Measurements from ENCODE around the gene SLC35B2. TPM values are rescaled to one million over a fixed set of nuclear protein-coding genes. Genes with fewer than 3 reads are reported as not detected.
A peak's percentile ranks its signal among the peaks of the same experiment; 100 is the strongest.

The SLC35B2 gene
- total and polyA plus RNA-seq, 9 of the 15 experiments (the other 6 are each of a cell fraction or from before 2014, with no cell fraction given): 14.5 to 59.1 (median 47.1) TPM

MicroRNAs encoded within 50 kb of the gene (microRNA counts, 767-probe panel; counts per million panel counts)
- 870 counts per million, percentile 17 among the panel's probes with 10 or more counts for microRNA hsa-miR-4647

Small RNA genes lying within 50 kb of the gene (small RNA-seq; reads per million reads assigned to genes)
- not detected for gene RN7SL811P

Other genes with a start within 250 kb of the SLC35B2 start
Only the 7 nearest of the 11 such genes appear.
- not detected in 2 replicates for gene MYMX, start 40.6 kb downstream of the SLC35B2 start, total RNA-seq (2014; rRNA removed)
- gene MYMX, start 40.6 kb downstream of the SLC35B2 start, total RNA-seq (2014; rRNA removed; fragmentation: Illumina TruSeq; extraction: Trizol): not detected in 2 replicates
- gene MYMX, start 40.6 kb downstream of the SLC35B2 start, total RNA-seq (2015; rRNA removed; fragmentation: Illumina TruSeq; extraction: Trizol): not detected in 2 replicates
- not detected in 2 replicates for gene MYMX, start 40.6 kb downstream of the SLC35B2 start, total RNA-seq (2021)
- gene MYMX, start 40.6 kb downstream of the SLC35B2 start, polyA plus RNA-seq (2011; rRNA removed): 0.12 TPM in 1 of 2 replicates, not detected in the other
- gene MYMX, start 40.6 kb downstream of the SLC35B2 start, polyA plus RNA-seq (2014; fragmentation: Illumina TruSeq; extraction: Trizol): not detected in 2 replicates
- gene MYMX, start 40.6 kb downstream of the SLC35B2 start, polyA plus RNA-seq (2014; fragmentation: Nextera tagmentation; extraction: Ambion mirVana): not detected
- gene MYMX, start 40.6 kb downstream of the SLC35B2 start, polyA plus RNA-seq (2014; rRNA removed): 0.12 TPM in 1 of 2 replicates, not detected in the other
- 57.7 and 89.5 TPM in 2 replicates for gene SLC29A1, start 33.9 kb downstream of the SLC35B2 start, total RNA-seq (2014; rRNA removed)
- 32.8 and 35.3 TPM in 2 replicates for gene SLC29A1, start 33.9 kb downstream of the SLC35B2 start, total RNA-seq (2014; rRNA removed; fragmentation: Illumina TruSeq; extraction: Trizol)
- gene SLC29A1, start 33.9 kb downstream of the SLC35B2 start, total RNA-seq (2015; rRNA removed; fragmentation: Illumina TruSeq; extraction: Trizol): 43.2 and 44.3 TPM in 2 replicates
- 103 and 107 TPM in 2 replicates for gene SLC29A1, start 33.9 kb downstream of the SLC35B2 start, total RNA-seq (2021)
- 148 and 204 TPM in 2 replicates for gene SLC29A1, start 33.9 kb downstream of the SLC35B2 start, polyA plus RNA-seq (2011; rRNA removed)
- 136 and 170 TPM in 2 replicates for gene SLC29A1, start 33.9 kb downstream of the SLC35B2 start, polyA plus RNA-seq (2014; fragmentation: Illumina TruSeq; extraction: Trizol)
- 10 to 100 TPM; 18.9 to 42.0 TPM for gene SLC29A1, start 33.9 kb downstream of the SLC35B2 start, polyA plus RNA-seq (2014; fragmentation: Nextera tagmentation; extraction: Ambion mirVana)
- 140 and 147 TPM in 2 replicates for gene SLC29A1, start 33.9 kb downstream of the SLC35B2 start, polyA plus RNA-seq (2014; rRNA removed)
- 2,052 and 2,390 TPM in 2 replicates for gene HSP90AB1, start 10.4 kb downstream of the SLC35B2 start, total RNA-seq (2014; rRNA removed)
- gene HSP90AB1, start 10.4 kb downstream of the SLC35B2 start, total RNA-seq (2014; rRNA removed; fragmentation: Illumina TruSeq; extraction: Trizol): 2,633 and 2,824 TPM in 2 replicates
- 2,220 and 2,262 TPM in 2 replicates for gene HSP90AB1, start 10.4 kb downstream of the SLC35B2 start, total RNA-seq (2015; rRNA removed; fragmentation: Illumina TruSeq; extraction: Trizol)
- gene HSP90AB1, start 10.4 kb downstream of the SLC35B2 start, total RNA-seq (2021): 2,162 and 2,174 TPM in 2 replicates
- 2,356 and 2,496 TPM in 2 replicates for gene HSP90AB1, start 10.4 kb downstream of the SLC35B2 start, polyA plus RNA-seq (2011; rRNA removed)
- 3,149 and 3,358 TPM in 2 replicates for gene HSP90AB1, start 10.4 kb downstream of the SLC35B2 start, polyA plus RNA-seq (2014; fragmentation: Illumina TruSeq; extraction: Trizol)
- gene HSP90AB1, start 10.4 kb downstream of the SLC35B2 start, polyA plus RNA-seq (2014; fragmentation: Nextera tagmentation; extraction: Ambion mirVana): 1,000 to 10,000 TPM; 1,975 to 2,865 TPM
- gene HSP90AB1, start 10.4 kb downstream of the SLC35B2 start, polyA plus RNA-seq (2014; rRNA removed): 1,691 and 1,780 TPM in 2 replicates
- gene NFKBIE, start 8.0 kb upstream of the SLC35B2 start, total RNA-seq (2014; rRNA removed): 15.7 TPM in 2 replicates
- gene NFKBIE, start 8.0 kb upstream of the SLC35B2 start, total RNA-seq (2014; rRNA removed; fragmentation: Illumina TruSeq; extraction: Trizol): 11.6 and 11.7 TPM in 2 replicates
- gene NFKBIE, start 8.0 kb upstream of the SLC35B2 start, total RNA-seq (2015; rRNA removed; fragmentation: Illumina TruSeq; extraction: Trizol): 14.2 and 14.6 TPM in 2 replicates
- gene NFKBIE, start 8.0 kb upstream of the SLC35B2 start, total RNA-seq (2021): 14.0 and 16.4 TPM in 2 replicates
- gene NFKBIE, start 8.0 kb upstream of the SLC35B2 start, polyA plus RNA-seq (2011; rRNA removed): 11.9 and 12.3 TPM in 2 replicates
- gene NFKBIE, start 8.0 kb upstream of the SLC35B2 start, polyA plus RNA-seq (2014; fragmentation: Illumina TruSeq; extraction: Trizol): 10.0 and 12.3 TPM in 2 replicates
- gene NFKBIE, start 8.0 kb upstream of the SLC35B2 start, polyA plus RNA-seq (2014; fragmentation: Nextera tagmentation; extraction: Ambion mirVana): 1 to 10 TPM; 2.1 to 2.9 TPM
- 10.2 and 11.6 TPM in 2 replicates for gene NFKBIE, start 8.0 kb upstream of the SLC35B2 start, polyA plus RNA-seq (2014; rRNA removed)
- gene TMEM151B, start 12.9 kb upstream of the SLC35B2 start, total RNA-seq (2014; rRNA removed): not detected in 2 replicates
- not detected in 2 replicates for gene TMEM151B, start 12.9 kb upstream of the SLC35B2 start, total RNA-seq (2014; rRNA removed; fragmentation: Illumina TruSeq; extraction: Trizol)
- gene TMEM151B, start 12.9 kb upstream of the SLC35B2 start, total RNA-seq (2015; rRNA removed; fragmentation: Illumina TruSeq; extraction: Trizol): not detected in 2 replicates
- gene TMEM151B, start 12.9 kb upstream of the SLC35B2 start, total RNA-seq (2021): not detected in 2 replicates
- not detected in 2 replicates for gene TMEM151B, start 12.9 kb upstream of the SLC35B2 start, polyA plus RNA-seq (2011; rRNA removed)
- not detected in 2 replicates for gene TMEM151B, start 12.9 kb upstream of the SLC35B2 start, polyA plus RNA-seq (2014; fragmentation: Illumina TruSeq; extraction: Trizol)
- not detected for gene TMEM151B, start 12.9 kb upstream of the SLC35B2 start, polyA plus RNA-seq (2014; fragmentation: Nextera tagmentation; extraction: Ambion mirVana)
- not detected in 2 replicates for gene TMEM151B, start 12.9 kb upstream of the SLC35B2 start, polyA plus RNA-seq (2014; rRNA removed)
- gene AARS2, start 55.8 kb upstream of the SLC35B2 start, total RNA-seq (2014; rRNA removed): 30.5 and 34.6 TPM in 2 replicates
- 9.3 and 12.9 TPM in 2 replicates for gene AARS2, start 55.8 kb upstream of the SLC35B2 start, total RNA-seq (2014; rRNA removed; fragmentation: Illumina TruSeq; extraction: Trizol)
- 23.6 and 24.6 TPM in 2 replicates for gene AARS2, start 55.8 kb upstream of the SLC35B2 start, total RNA-seq (2015; rRNA removed; fragmentation: Illumina TruSeq; extraction: Trizol)
- gene AARS2, start 55.8 kb upstream of the SLC35B2 start, total RNA-seq (2021): 31.8 and 34.0 TPM in 2 replicates
- 11.4 and 11.6 TPM in 2 replicates for gene AARS2, start 55.8 kb upstream of the SLC35B2 start, polyA plus RNA-seq (2011; rRNA removed)
- 18.3 and 23.7 TPM in 2 replicates for gene AARS2, start 55.8 kb upstream of the SLC35B2 start, polyA plus RNA-seq (2014; fragmentation: Illumina TruSeq; extraction: Trizol)
- gene AARS2, start 55.8 kb upstream of the SLC35B2 start, polyA plus RNA-seq (2014; fragmentation: Nextera tagmentation; extraction: Ambion mirVana): 1 to 10 TPM in 1 of 2 experiments, under 1 TPM in 1; 0.97 to 1.0 TPM
- gene AARS2, start 55.8 kb upstream of the SLC35B2 start, polyA plus RNA-seq (2014; rRNA removed): 21.9 and 24.4 TPM in 2 replicates
- gene SPATS1, start 85.1 kb upstream of the SLC35B2 start, total RNA-seq (2014; rRNA removed): not detected in 2 replicates
- not detected in 2 replicates for gene SPATS1, start 85.1 kb upstream of the SLC35B2 start, total RNA-seq (2014; rRNA removed; fragmentation: Illumina TruSeq; extraction: Trizol)
- gene SPATS1, start 85.1 kb upstream of the SLC35B2 start, total RNA-seq (2015; rRNA removed; fragmentation: Illumina TruSeq; extraction: Trizol): not detected in 2 replicates
- not detected in 2 replicates for gene SPATS1, start 85.1 kb upstream of the SLC35B2 start, total RNA-seq (2021)
- not detected in 2 replicates for gene SPATS1, start 85.1 kb upstream of the SLC35B2 start, polyA plus RNA-seq (2011; rRNA removed)
- not detected in 2 replicates for gene SPATS1, start 85.1 kb upstream of the SLC35B2 start, polyA plus RNA-seq (2014; fragmentation: Illumina TruSeq; extraction: Trizol)
- gene SPATS1, start 85.1 kb upstream of the SLC35B2 start, polyA plus RNA-seq (2014; fragmentation: Nextera tagmentation; extraction: Ambion mirVana): not detected
- gene SPATS1, start 85.1 kb upstream of the SLC35B2 start, polyA plus RNA-seq (2014; rRNA removed): not detected in 2 replicates

All from K562 (cell line).